EL (cell line): ENCODE results near the gene OTOG.

Experiments
- DNase-seq: peaks from one replicate; pipeline ENCODE4 v3.0.0-alpha.2; 2016

The OTOG gene

DNA sequence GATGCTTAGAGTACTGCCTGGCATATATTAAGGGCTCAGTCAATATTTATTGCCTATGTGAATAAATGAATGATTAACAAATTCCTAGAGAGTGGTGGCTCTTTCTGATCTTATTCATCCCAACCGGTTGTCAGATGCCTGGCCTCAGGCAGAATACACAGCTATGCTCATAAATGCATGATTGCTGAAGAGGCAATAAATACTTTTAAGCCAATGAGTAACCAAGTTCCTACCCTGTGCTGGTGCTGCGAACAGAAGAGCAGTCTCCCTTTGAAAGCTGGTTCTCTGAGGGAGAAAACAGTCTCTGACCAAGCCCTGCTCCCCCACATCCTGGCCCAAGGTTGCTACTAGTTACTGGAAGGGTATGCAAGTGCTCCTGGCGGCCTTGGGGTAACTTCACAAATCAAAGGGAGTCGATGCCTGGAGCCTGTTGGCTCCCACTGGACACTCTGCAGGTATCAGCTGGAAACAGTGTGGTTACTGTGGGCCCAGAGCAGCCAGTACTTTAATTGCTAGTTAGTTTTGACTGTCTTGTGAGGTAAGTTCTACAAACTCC is 5.7 kb upstream of the OTOG start:
- DNase-seq, result peak; percentile 33

- no peak for DNase-seq
Observed at GRCh38 chr11:17542249-17542648, 4.8 kb upstream of the OTOG start.

- DNase-seq, result no peak
Observed at GRCh38 chr11:17543041-17543440, 4.0 kb upstream of the OTOG start.

DNA sequence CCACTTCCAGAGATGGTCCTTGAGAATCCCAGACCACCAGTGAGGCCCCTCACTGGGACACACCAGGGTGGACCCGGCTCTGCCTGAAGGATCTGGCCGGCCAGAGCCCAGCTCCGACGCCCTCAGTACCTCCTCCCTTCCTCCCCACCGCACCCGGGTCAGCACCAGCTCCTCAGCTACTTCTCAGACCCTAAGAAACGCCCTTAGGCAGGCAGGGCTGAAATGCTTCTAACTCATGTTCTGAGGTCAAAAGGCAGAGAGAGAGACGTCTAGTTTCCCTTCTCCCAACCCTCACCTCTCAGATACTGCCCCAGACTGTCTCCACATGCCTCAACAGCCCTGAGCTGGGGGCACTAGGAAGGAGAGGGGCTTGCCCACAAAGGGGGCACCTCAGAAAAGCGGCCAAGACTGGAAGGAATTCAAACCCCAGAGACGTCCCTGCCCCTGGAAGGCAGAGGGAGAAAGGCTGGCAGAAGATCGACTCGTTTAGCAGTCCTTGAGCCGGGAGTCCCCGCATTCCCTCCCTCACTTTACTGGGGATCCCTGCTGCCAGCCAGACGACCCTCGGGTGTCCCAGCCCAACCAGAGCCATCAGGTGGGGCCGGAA is 3.4 kb upstream of the OTOG start:
- DNase-seq, result no peak

DNA sequence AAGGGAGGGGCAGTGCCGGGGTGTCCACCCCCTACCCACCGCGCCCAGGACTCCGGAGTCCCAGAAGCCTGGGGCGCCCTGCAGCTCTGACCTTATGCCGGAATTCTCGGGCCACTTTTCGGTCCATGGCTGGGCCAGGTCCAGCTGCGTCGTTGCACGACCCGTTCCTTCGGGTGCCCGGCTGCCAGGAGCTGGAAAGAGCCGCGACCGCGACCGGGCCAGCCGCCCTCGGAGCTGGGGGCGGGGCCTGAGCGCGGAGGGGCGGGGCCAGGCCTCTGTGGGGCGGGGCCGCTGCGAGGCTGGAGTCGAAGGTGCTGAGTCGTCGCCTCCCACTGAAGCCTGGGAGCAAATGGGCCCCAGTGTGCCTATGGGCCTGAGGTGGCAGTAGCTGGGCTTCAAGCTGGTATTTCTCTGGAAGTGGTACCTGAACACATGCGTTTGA is 2.9 kb upstream of the OTOG start, which contains the start of gene USH1C:
Gene USH1C (minus strand): TSS at position 236 of the 442 bp plus-strand sequence. CDS start 109 bp downstream, at position 127.
- no peak for DNase-seq

DNA sequence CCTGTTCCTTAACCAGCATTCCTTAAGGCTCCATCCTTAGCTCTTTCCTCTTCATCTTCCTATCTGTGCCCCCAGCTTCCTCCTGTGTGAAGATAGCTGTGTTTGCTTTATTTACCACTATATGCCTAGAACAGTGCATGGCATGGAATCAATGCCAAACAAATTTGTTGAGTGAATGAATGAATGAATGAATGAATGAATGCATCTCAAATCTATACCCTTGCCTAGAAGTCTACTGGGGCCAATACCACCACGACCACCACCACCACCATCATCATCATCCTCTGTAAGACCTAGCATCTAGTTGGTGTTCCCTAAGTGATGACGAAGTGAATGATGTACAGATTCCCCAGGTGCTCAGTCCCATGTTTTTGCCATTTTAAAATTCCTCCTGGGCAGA is 819 bp upstream of the OTOG start:
- DNase-seq, result no peak

GRCh38 chr11:17547932-17548331 is 873 bp downstream of the OTOG start:
- DNase-seq, result no peak

DNA sequence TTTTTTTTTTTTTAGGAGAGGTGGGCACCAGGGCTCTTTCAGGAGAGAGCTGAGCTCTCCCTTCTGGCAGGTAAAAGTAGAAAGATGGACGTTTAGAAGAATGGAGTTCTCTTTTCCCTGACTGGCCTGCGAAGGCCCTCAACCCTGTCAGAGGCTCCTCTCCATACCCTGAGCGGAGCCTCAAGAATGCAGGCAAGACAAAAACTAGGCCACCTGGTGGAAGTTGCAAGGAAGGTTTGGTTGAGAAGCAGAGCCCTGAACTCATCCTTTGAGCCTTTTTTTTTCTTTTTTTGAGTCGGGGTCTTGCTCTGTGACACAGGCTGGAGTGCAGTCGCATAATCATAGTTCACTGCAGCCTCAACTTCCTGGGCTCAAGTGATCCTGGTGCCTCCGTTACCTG is 1.4 kb downstream of the OTOG start:
- no peak for DNase-seq

DNA sequence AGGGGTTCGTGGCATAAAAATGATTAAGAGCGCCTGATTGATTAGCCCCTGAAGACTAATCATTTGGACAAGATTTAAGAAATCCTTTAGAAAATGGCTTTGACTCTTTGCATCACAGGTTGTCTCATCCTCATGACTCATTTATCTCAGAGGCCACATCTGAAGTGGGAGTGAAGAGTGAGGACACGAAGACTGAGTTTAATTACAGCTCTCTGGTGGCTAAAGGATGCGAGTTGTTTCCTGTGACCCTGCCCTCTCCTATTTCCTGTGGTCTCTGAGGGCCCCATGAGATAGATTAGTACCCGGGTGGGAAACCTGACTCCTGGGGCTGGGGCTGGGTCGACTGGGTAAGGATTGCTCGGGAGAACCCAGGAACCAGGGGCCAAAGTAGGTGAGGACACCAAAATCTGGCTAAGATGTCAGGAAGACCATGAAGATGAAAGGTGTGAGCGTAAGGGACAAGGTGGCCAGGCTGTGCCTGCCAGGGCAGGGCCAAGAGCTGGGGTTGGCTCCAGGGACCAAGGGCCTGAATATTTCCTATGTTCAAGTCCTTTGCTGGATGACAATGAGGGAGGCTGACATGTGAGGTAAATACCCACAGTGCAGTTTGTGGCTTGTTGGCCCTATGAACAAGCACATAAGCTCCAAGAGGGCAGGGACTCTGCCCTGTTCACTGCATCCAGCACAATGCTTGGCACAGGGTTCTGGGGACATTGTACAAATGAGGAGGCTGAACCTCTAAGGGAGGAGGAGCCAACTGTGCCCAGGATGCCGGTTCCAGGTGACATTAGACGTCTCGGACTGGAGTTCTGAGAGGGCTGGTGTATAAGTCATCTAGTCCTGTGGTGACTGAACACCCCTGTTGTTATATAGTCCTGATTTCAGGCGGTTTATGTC is 3.6 kb downstream of the OTOG start:
- peak; percentile 11 for DNase-seq

- DNase-seq, result no peak
Observed at GRCh38 chr11:17551347-17552040, 4.4 kb downstream of the OTOG start.

DNA sequence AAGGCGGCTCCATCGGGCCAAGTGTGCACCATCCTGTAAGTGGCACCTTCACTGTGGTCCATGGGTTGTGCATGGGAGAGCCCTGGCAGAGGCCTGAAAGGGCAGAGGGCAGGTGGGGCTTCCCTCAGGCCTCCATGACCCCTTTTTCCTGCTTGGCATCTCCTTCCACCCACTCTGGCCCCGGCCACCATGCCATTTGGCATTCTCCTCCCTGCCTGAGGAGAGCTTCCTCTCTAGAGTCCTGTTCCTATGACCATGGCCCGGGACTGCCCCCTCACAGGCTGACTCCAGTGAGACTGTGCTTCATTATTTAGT is 4.9 kb downstream of the OTOG start:
- DNase-seq, result no peak

DNA sequence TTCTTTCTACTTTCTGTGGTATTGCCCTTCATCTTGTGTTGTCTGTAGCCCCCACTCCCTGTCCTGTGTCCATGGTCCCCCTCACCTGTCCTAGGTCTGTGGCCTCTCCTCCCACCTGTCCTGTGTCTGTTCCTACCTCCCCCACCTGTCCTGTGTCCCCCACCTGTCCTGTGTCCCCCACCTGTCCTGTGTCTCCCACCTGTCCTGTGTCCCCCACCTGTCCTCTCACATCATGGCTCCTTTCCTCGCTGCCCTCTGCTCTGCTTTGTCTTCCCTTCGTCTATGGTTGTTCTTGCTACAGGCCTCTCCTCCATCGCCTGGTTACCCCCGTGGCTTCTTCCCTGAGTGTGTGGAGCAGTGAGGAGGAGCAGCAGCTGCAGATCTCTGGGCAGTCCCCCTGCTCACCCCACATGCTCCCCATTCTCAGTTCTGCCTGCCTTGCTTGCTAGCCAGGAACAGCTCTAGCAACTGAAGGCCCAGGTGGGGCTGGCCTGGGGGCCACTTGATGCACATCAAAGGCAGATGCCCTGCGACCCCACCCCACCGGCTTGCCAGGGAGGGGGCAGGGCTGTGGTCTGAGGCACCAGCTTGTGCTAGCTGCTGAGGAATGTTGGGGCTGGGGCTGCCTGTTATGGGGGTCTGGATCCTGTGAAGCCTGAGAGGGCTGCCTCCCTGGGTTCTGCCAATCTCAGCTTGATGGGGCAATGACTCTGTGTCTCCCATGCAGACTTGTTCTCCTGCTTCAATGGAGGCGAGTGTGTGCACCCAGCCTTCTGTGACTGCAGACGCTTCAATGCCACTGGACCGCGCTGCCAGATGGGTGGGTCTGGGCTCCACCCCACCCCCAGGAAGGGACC is 5.6 kb downstream of the OTOG start:
- no peak for DNase-seq

- DNase-seq, result no peak
Observed at GRCh38 chr11:17553249-17553546, 6.1 kb downstream of the OTOG start.

DNA sequence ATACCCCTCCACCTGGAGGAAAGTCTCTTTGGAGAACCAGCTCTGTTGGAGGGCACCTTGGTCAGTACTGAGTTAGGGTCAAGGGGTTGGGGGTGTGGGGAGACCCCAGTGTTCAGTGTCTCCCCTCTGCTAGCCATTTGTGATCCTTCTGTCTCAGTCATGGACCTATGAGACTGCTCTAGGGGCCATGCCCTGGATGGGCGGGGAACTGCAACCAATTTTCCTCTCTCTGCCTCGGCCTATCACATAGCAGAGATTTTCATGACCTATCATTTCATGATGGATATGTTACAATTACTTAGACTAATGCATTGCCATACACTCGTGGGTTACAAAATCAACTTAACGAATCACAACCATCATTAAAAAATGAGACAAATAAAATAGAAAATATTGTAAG is 7.4 kb downstream of the OTOG start:
- no peak for DNase-seq

GRCh38 chr11:17556999-17557398 is 9.9 kb downstream of the OTOG start:
- DNase-seq, result no peak

- no peak for DNase-seq
Observed at GRCh38 chr11:17558025-17558780, 11.1 kb downstream of the OTOG start.

DNA sequence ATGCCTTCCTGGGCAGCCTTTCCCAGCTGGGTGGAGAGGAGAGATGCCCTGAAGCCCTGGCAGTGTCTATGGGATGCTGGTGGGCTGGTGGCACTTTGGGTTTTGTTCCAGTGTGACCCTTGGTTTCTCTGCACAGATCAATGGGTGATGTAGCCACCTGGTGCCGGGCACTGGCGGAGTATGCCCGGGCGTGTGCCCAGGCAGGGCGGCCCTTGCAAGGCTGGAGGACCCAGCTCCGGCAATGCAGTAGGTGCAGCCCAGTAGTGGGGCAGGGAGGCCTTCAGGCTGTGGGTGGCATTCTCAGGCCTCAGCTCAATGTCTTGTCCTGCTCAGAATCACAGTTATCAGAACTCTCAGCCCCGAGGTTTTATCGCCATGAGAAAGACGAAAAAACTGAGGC is 11.9 kb downstream of the OTOG start:
- DNase-seq, result no peak

GRCh38 chr11:17559341-17560087 is 12.5 kb downstream of the OTOG start:
- no peak for DNase-seq

DNA sequence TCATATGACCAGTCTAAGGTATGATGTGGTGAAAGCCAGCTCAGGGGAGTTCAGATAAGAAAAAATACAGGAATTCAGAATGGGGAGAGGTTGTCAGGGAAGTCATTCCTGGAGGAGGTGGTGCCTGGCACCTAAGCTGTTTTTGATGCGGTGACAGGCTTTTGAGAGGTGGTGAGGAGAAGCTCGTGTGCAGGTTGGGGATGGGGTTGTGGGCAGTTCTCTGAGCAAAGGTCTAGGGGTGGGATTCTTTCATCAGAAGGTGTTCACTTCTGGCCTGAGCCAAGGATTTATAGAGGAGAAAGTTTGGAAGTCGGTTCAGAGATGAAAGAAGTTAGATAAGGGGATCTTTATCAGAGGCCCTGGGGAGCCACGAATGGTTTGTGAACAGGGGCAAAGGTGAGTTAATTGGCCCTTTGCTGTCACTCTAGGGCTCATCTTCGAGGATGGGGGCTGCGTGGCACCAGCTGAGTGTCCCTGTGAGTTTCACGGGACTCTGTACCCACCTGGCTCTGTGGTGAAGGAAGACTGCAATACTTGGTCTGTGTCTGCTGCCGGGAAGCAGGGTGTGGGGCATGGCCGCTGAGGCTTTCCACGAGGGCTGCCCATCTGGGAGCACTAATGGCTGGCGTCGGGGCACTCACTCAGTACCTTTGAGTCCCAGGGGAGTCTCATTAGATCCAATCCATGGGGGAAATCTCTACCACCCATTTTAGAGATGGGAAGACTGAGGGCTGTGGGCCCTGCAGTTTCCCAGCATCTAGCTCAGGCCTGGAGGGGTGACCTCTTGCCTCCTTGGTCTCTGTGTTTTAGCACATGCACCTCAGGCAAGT is 13.4 kb downstream of the OTOG start:
- no peak for DNase-seq

DNA sequence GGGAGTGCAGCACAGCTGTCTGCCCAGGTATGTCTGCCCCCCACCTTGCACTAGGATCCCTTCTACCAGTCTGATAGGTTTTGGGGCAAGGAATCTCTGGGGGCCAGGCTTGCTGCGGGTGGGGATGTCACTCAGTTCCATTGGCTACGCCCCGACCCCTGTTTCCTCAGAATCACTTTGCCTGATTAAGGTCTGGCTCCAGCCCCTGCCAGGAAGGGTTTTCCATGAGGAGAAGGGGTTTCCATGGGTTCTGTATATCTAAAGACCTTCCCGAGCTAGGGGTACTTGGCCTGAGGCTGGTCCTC is 14.0 kb downstream of the OTOG start:
- no peak for DNase-seq

GRCh38 chr11:17561526-17561925 is 14.5 kb downstream of the OTOG start:
- DNase-seq, result no peak
